ENCODE results near the gene MRPS18A.

Gene MRPS18A

GRCh38 chr6:43625393-43625992 lies 62.1 kb downstream of the MRPS18A start:
- DNase-seq (ENCODE audit: low read depth, low spot score) = no peak

DNA sequence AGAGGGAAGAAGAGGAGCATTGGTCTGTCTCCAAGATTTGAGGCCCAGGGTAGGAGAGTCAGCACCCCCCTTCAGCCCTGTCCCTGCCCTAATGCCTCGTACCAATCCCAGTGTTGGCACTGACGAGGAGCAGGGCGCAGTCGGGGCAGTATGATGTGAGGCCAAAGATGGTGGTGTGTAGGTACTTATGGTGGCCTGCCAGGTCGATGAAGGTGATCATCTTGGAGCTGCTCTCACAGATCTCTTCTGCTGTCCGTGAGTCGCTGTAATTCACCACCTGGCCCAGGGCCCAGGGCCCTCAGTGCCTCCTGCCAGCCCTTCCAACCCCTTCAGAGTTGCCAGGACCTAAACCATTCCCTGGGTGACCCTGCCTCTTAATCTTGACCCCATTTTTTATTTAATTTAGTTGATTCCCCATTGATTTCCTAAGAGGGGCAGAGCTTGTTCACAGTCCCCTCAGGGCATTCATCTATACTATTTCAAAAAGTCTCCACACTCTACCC lies 62.8 kb downstream of the MRPS18A start:
- no peak overlapping the region for H3K4me3 ChIP-seq (ENCODE audit: low read length)
- no peak for DNase-seq (ENCODE audit: low read depth, low spot score)

More at GRCh38 chr6:43625393-43625992, 62.1 kb downstream of the MRPS18A start:
- no peak overlapping the region for H3K4me3 ChIP-seq (ENCODE audit: low read length)

- H3K4me3 ChIP-seq (ENCODE audit: low read length) = no peak overlapping the region
- DNase-seq (ENCODE audit: low read depth, low spot score) = no peak
Observed at GRCh38 chr6:43623880-43624785, 63.5 kb downstream of the MRPS18A start.

GRCh38 chr6:43622541-43622940 lies 65.0 kb downstream of the MRPS18A start:
- DNase-seq (ENCODE audit: low read depth, low spot score) = no peak
- no peak overlapping the region for H3K4me3 ChIP-seq (ENCODE audit: low read length)

GRCh38 chr6:43621836-43622180 lies 65.8 kb downstream of the MRPS18A start:
- H3K4me3 ChIP-seq (ENCODE audit: low read length) = no peak overlapping the region
- no peak for DNase-seq (ENCODE audit: low read depth, low spot score)
